Neuron (in vitro differentiated cells): ENCODE data around the gene ITLN2.
"Not testable (repeated sequence)": the region's sequence is repeated elsewhere in the genome, so short reads cannot be mapped to it uniquely, and the experiment has no call there.

Experiments
- H2AFZ ChIP-seq: one replicate; pipeline ENCODE4 v1.6.1; 2013; ENCODE audit warnings: low read depth, mild to moderate bottlenecking, inconsistent platforms, low read length, moderate library complexity
- H3K27me3 ChIP-seq: one replicate; pipeline ENCODE4 v1.6.1; 2013; ENCODE audit warnings: low read length; ENCODE audit not compliant: insufficient read depth
- H3K36me3 ChIP-seq: one replicate; pipeline ENCODE4 v1.6.1; 2013; ENCODE audit warnings: low read length; ENCODE audit not compliant: insufficient read depth
- H3K4me1 ChIP-seq: one replicate; pipeline ENCODE4 v1.6.1; 2013; ENCODE audit warnings: low read length; ENCODE audit not compliant: insufficient read depth
- H3K4me3 ChIP-seq: 2 replicates; pipeline ENCODE4 v1.5.1; 2013; ENCODE audit warnings: mild to moderate bottlenecking, low read length, moderate library complexity
- H3K9me3 ChIP-seq: one replicate; pipeline ENCODE4 v1.6.1; 2013; ENCODE audit warnings: low read length

The ITLN2 gene

DNA sequence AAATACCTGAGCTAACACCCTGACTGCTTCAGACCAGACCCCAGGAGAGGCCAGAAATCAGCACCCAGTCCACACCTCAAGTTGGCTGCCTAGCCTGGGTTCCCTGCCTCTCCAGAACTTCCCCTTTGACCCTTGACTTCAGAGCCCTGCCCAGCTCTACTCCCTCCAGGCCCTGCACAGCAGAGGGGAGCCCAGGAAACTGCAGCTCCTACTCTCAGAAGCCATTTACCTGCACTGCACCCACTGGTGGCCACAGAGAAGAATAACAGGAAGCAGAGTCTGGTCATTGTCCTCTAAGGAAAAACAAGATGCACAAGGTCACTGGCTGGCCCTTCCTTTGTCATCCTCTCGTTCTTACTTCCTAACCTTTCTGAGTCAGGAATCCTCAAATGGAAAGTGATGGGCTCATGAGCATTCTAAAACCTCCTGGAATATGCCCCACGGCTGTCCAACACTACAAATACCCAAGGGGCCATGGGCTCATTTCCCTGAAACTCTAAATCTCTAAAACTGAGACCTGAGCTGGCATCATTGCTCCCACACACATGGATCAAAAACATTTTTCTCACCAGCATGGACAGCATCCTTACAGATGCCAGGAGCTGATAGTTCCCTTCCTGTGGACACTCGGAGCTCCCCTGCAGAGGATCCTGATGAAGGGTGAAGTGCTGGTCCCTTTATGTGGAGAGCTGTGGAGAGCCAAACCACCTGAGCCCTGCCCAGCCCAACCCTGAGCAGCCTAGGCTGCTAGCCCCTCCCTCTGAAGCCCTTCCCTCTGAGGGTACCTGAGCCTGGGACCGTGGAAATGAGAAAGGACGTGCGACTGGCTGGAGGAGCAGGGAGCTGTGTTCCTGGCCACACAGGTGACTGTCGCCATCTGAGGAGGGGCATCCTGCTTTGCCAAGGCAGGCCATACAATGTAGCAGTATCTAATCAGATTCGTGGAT lies at the start of gene ITLN2:
Gene ITLN2, minus strand, starts transcription at position 652 of the 947 bp plus-strand sequence. Its CDS starts 68 bp downstream, at position 584.
- no peaks in the 10 kb centered on the region for H3K9me3 ChIP-seq
- no peaks in the 10 kb centered on the region for H3K27me3 ChIP-seq
- no peaks in the 10 kb centered on the region for H3K36me3 ChIP-seq
- H3K4me1 ChIP-seq, result no peaks in the 10 kb centered on the region
- no peak within 1 kb of the TSS for H2AFZ ChIP-seq
- no peak within 1 kb of the TSS for H3K4me3 ChIP-seq

DNA sequence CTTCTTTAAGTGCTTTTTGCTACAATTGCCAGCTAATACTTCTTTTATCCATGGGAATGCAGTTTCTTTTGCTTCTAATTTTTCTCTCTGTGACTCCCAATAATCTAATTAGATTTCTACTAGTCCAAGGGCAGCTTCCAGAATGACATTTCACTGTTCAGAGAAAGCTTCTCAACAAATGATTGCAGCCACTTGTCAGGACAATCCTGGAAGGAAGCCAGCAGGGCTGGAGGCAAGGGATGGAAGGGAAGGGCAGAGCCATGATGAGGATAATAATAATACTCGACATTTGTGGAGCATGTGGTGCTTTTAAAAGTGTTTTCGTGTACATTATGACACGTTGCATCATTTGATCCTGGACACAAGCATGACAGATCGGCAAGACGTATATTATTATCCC lies 46.9 kb upstream of the ITLN2 start:
- no peaks in the 10 kb centered on the region for H3K9me3 ChIP-seq
- H3K4me1 ChIP-seq, result no peaks in the 10 kb centered on the region
- H3K36me3 ChIP-seq, result no peaks in the 10 kb centered on the region
- no peaks in the 10 kb centered on the region for H3K27me3 ChIP-seq
- no peak overlapping the region for H3K4me3 ChIP-seq
- H2AFZ ChIP-seq, result no peak overlapping the region

DNA sequence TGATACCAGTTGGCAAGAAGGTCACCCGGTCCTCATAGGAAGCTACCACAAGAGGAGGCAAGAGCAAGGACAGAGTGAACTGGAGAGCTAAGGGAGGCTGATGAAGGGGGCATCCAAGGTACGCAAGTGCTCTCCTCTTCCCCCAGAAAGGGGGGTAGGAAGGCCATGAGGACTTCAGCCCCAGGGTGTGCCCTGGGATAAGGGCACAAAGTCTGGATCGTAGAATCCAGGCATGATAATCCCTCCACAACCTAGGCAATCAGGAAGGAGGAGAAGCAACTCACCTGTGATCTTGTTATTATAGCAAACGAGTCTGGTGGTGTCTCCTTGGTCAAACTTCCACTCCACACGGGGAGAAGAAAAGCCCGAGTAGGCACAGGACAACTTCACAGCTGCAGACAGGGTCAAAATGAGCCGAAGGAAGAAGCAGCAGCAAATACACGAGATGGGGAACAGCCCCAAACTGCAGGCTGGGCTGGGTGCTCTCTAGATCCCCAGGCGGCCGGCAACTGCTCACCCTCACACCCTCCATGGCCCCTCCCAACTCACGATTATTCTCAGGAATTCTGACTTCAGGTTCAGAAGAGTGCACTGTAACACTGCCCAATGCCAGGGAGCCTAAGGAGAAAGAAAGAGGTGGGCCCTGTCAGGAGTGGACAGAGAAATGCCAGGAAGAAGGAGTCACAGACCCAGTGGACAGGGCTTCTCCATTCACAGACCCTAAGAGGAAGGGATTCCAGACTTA lies 46.3 kb upstream of the ITLN2 start:
- Histone ChIP-seq H3K36me3 (no peaks in the 10 kb centered on the region), H2AFZ (no peak overlapping the region), H3K27me3 (no peaks in the 10 kb centered on the region), H3K4me1 (no peaks in the 10 kb centered on the region), H3K4me3 (no peak overlapping the region), H3K9me3 (no peaks in the 10 kb centered on the region)

DNA sequence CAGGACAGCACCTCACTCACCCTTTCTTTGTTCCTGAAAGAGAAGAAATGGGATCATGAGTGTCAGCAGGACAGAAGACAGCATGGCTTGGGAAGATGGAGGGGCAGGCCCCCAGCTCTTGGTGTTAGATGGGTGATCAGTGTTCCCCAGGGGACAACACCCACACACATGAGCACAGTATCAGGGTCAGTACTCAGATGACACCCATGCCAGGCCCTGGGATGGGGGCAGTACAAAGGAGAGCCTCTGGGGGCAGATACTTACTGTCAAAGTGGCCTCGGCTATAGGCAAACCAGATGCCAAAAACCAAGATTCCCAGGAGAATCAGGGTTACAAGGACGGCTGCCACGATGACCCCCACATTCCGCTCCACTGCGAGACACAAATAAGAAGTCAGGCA lies 44.8 kb upstream of the ITLN2 start:
- no peaks in the 10 kb centered on the region for H3K4me1 ChIP-seq
- H3K9me3 ChIP-seq, result no peaks in the 10 kb centered on the region
- H3K36me3 ChIP-seq, result no peaks in the 10 kb centered on the region
- no peak overlapping the region for H3K4me3 ChIP-seq
- H3K27me3 ChIP-seq, result no peaks in the 10 kb centered on the region
- H2AFZ ChIP-seq, result no peak overlapping the region

DNA sequence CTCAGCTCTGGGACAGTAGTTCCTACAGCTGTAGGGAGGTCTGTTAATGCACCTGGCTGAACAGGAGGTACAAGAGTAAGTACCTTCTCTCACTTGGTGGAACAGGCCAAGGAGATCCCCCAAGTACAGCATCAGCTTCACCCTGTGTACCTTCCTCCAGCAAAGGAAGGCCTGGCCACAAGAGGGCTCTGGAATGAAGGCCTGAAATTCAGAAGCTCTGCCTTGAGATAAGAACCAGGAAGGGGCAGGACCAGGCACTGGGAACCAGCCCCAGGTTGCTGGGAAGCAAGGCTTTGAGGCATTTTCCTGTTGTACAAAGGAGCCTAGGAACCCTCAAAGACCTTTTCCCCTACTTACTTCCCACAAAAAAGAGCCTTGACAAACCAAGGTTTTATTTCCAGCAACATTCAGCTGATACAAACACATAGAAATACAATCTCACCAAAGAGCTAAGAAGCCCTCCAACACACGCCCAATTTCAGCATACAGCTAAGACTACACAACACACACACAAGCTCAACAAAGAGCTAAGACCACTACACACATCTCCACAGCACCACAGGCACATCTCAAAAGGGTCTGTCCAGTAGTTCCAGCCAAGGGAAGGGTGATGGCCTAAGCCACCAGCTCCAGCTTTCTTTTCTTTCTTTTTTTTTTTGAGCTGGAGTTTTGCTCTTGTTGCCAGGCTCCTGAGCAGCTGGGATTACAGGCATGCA lies 42.9 kb upstream of the ITLN2 start:
- no peaks in the 10 kb centered on the region for H3K9me3 ChIP-seq
- no peak overlapping the region for H3K4me3 ChIP-seq
- no peak overlapping the region for H2AFZ ChIP-seq
- no peaks in the 10 kb centered on the region for H3K4me1 ChIP-seq
- no peaks in the 10 kb centered on the region for H3K36me3 ChIP-seq
- no peaks in the 10 kb centered on the region for H3K27me3 ChIP-seq

DNA sequence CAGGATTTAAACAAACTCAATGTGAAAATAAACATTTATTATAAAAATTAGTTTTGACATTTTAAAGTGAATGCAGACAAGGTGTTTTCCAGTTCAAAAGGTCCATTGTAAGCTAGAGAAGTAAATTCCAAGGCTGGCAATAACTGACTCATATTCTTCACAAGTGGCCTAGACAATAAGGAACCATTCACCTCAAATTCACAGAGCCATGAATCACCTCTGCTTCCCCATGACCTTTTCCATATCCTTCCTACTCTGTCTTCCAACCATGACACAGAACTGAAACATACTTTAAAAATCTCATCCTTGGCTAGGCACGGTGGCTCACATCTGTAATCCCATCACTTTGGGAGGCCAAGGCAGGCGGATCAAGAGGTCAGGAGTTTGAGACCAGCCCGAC lies 41.6 kb upstream of the ITLN2 start:
- Histone ChIP-seq H3K27me3 (no peaks in the 10 kb centered on the region), H3K9me3 (no peaks in the 10 kb centered on the region), H3K4me3 (no peak overlapping the region), H3K36me3 (no peaks in the 10 kb centered on the region), H3K4me1 (no peaks in the 10 kb centered on the region), H2AFZ (no peak overlapping the region)

DNA sequence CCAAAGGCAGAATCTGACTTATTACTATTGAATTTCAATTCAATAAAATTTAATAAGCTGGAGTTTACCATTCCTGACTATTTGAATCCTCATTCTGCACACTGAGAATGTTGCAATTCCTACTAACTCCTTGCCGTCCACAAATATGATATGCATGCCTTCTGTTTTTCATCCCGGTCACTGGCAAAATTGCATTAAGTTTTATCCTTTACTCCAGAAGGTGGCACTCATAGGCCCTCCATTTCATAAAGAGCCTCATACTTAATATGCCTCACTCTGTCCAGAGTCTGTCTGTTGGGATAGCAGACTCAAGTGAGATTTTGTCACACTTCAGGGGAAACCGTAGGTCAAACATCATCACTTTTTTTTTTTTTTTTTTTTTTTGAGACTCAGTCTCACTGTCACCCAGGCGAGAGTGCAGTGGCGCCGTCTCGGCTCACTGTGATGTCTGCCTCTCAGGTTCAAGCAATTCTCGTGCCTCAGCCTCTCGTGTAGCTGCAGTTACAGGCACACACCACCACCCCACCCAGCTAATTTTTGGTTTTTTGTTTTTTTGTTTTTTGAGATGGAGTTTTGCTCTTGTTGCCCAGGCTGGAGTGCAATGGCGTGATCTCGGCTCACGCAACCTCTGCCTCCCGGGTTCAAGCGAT lies 39.1 kb upstream of the ITLN2 start:
- Histone ChIP-seq H3K36me3 (no peaks in the 10 kb centered on the region), H3K27me3 (no peaks in the 10 kb centered on the region), H2AFZ (no peak overlapping the region), H3K4me1 (no peaks in the 10 kb centered on the region), H3K4me3 (no peak overlapping the region), H3K9me3 (no peaks in the 10 kb centered on the region)

DNA sequence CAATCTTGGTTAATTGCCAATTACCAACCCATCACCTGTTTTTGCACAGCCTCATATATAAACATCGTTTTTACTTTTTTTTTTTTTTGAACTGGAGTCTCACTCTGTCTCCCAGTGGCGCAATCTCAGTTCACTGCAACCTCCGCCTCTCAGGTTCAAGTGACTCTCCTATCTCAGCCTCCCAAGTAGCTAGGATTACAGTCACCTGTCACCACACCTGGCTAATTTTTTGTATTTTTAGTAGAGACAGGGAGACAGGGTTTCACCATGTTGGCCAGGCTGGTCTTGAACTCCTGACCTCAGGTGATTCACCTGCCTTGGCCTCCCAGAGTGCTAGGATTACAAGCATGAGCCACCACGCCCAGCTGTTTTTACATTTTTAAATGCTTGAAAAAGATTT lies 37.4 kb upstream of the ITLN2 start:
- not testable (repeated sequence) for H3K9me3 ChIP-seq, H2AFZ ChIP-seq, H3K36me3 ChIP-seq, H3K4me3 ChIP-seq, H3K27me3 ChIP-seq, H3K4me1 ChIP-seq

DNA sequence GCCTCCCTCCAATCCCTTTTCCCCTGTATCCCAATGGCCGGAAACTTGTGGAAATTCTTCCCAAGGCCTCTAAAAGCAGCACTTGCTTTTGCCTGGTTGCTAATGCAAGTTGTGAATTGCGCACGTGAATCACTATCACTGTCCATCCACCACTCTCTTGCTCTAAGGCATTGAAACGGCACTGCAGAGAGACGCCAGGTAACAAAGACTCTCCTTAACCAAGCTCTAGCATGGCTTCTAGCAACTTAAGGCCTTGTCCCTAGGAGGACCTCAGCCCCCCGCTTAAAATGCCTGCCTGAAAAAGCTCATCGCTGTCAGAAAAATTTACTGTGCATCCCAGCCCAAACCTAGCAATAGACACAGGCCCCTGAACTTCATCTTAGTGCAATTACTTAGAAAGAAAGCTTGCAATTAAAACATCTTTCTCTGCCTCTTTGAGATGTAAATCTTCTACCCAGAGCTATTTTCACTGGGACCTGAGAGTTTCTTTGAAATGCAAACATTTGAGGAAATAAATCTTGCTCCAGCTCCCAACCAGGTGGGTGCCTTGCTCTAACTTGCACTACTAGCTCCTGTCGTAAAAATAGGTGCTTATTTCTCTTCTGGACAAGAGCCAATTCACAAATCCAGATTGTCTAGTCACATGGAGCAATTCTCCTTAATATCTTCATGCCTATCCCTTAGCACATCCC lies 32.9 kb upstream of the ITLN2 start:
- Histone ChIP-seq H2AFZ (no peak overlapping the region), H3K36me3 (no peaks in the 10 kb centered on the region), H3K27me3 (peaks cover 10% of the 10 kb centered on the region), H3K9me3 (no peaks in the 10 kb centered on the region), H3K4me3 (no peak overlapping the region), H3K4me1 (no peaks in the 10 kb centered on the region)

DNA sequence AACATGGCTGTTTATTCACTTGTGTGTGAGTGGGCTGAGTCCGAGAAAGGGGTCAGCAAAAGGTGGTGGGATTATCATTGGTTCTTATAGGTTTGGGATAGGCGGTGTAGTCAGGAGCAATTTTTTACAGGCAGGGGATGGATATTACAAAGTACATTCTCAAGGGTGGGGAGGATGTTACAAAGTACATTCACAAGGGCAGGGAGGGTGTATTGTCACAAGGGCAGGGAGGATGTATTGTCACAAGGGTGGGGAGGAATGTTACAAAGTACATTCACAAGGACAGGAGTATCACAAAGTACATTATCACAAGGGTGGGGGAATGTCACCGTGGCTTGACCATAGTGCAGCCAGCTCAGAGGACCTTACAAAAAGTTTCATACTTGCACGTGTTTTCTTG lies 31.1 kb upstream of the ITLN2 start:
- H3K4me3 ChIP-seq, result no peak overlapping the region
- H3K36me3 ChIP-seq, result no peaks in the 10 kb centered on the region

DNA sequence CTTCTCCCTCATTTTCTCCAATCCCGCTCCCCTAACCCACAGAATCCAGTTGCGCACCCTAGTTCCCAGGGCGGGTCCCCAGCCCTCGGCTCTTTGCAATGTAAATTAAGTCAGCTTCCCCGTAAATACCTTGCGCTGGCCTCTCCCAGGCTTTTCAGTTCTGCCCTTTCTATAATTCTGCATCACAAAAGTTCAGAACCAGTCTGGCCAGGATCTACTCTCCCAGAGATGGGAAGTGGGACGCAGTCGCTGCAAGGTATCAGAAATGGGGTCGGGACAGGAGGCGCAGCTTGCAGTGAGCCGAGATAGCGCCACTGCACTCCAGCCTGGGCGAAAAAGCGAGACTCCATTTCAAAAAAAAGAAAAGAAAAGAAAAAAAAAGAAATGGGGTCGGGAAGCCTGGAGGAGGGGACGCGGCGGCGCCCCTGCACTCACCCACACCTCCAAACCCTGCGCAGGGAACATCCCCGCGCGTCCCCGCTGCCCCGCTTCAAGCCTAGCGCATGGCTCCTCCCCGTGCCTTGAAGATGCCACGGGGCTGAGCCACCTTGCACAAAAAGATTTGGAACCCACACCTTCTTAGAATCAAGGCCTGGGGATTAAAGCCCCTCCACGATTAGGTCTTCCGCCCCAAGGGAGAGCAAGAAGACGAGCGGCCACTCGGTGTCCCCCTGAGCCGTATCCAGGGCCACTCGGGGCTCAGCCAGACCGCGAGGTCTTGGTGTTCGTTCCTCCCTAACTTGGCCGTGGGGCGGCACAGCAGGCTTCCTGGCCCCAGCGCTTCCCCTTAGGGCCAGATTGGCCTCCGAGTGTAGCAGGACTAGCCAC lies 27.2 kb upstream of the ITLN2 start:
- Histone ChIP-seq H2AFZ (no peak overlapping the region), H3K4me1 (no peaks in the 10 kb centered on the region), H3K27me3 (peaks cover 23% of the 10 kb centered on the region), H3K4me3 (peak overlapping the region; percentile 13), H3K36me3 (no peaks in the 10 kb centered on the region), H3K9me3 (no peaks in the 10 kb centered on the region)

More for the DNA sequence above, 31.1 kb upstream of the ITLN2 start:
- Histone ChIP-seq H2AFZ (no peak overlapping the region), H3K4me1 (no peaks in the 10 kb centered on the region), H3K27me3 (peaks cover 25% of the 10 kb centered on the region), H3K9me3 (no peaks in the 10 kb centered on the region)

DNA sequence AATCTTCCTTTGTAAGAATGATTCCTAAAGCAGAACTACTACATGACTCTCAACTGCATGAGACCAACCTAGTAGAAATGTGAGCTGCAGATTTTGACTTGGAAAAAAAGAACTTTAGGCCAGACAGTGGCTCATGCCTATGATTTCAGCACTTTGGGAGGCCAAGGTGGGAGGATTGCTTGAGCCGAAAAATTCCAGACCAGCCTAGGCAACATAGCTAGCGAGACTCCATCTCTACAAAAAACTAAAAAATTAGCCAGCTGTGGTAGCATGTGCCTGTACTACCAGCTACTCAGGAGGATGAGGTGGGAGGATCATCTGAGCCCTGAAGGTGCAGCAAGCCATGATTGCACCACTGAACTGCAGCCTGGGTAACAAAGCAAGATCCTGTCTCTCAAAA lies 24.7 kb upstream of the ITLN2 start:
- H3K36me3 ChIP-seq, result no peaks in the 10 kb centered on the region
- H2AFZ ChIP-seq, result no peak overlapping the region
- H3K4me1 ChIP-seq, result no peaks in the 10 kb centered on the region
- H3K4me3 ChIP-seq, result no peak overlapping the region
- no peaks in the 10 kb centered on the region for H3K9me3 ChIP-seq
- peaks cover 23% of the 10 kb centered on the region for H3K27me3 ChIP-seq
